GM23338 (cell line): Measurements from ENCODE around the gene SHKBP1. TPM values are rescaled to one million over a fixed set of nuclear protein-coding genes. Genes with fewer than 3 reads are reported as not detected.

Experiments used
- ATAC-seq: fragments of 200-7000 bp; cut with Tn5 transposase; 3 replicates; pipeline ENCODE4 v1.9.1; 2020
- DNase-seq: peaks from one replicate; pipeline ENCODE4 v3.0.0-alpha.2; 2015; ENCODE audit warnings: low spot score
- H2AFZ ChIP-seq: fragments of 200-600 bp; sonication (generic); 2 replicates; pipeline ENCODE4 v1.8.0; 2016; ENCODE audit warnings: antibody characterized with exemption, mild to moderate bottlenecking, moderate library complexity
- H3F3A ChIP-seq: fragments of 200-600 bp; sonication (generic); replicated peaks from 2 replicates; pipeline ENCODE4 v1.8.0; 2017; ENCODE audit warnings: antibody characterized with exemption, mixed run types, low read depth
- H3K27ac ChIP-seq: fragments of 200-600 bp; sonication (generic); 2 replicates; pipeline ENCODE4 v1.6.1; 2016; ENCODE audit warnings: low read depth
- H3K27me3 ChIP-seq: fragments of 200-600 bp; sonication (generic); 2 replicates; pipeline ENCODE4 v1.8.0; 2016; ENCODE audit warnings: mild to moderate bottlenecking, mixed run types, moderate library complexity; ENCODE audit not compliant: insufficient read depth
- H3K36me3 ChIP-seq: fragments of 200-600 bp; sonication (generic); 2 replicates; pipeline ENCODE4 v1.8.0; 2016; ENCODE audit warnings: mild to moderate bottlenecking; ENCODE audit not compliant: insufficient read depth
- H3K4me1 ChIP-seq: fragments of 200-600 bp; sonication (generic); 2 replicates; pipeline ENCODE4 v1.8.0; 2016; ENCODE audit warnings: mild to moderate bottlenecking, moderate library complexity; ENCODE audit not compliant: insufficient read depth
- H3K4me2 ChIP-seq: fragments of 200-600 bp; sonication (generic); 2 replicates; pipeline ENCODE4 v1.7.1; 2017; ENCODE audit warnings: mixed run types
- H3K4me3 ChIP-seq: fragments of 200-600 bp; sonication (generic); 2 replicates; pipeline ENCODE4 v1.6.1; 2016; ENCODE audit warnings: mixed run types
- H3K79me2 ChIP-seq: fragments of 200-600 bp; sonication (generic); replicated peaks from 2 replicates; pipeline ENCODE4 v1.8.0; 2017; ENCODE audit warnings: mild to moderate bottlenecking; ENCODE audit not compliant: insufficient read depth
- H3K9me2 ChIP-seq: fragments of 200-600 bp; sonication (generic); 2 replicates; pipeline ENCODE4 v1.8.0; 2017; ENCODE audit not compliant: insufficient read depth
- H4K20me1 ChIP-seq: fragments of 200-600 bp; sonication (generic); replicated peaks from 2 replicates; pipeline ENCODE4 v1.8.0; 2017; ENCODE audit warnings: mild to moderate bottlenecking; ENCODE audit not compliant: insufficient read depth
- H3K27ac Mint-ChIP-seq: 2 replicates; pipeline ENCODE4 v1.8.0; 2020; ENCODE audit warnings: inconsistent platforms, mild to moderate bottlenecking, moderate library complexity, mixed read lengths
- H3K27me3 Mint-ChIP-seq: 3 replicates; pipeline ENCODE4 v1.8.0; 2022; ENCODE audit warnings: low read depth, mild to moderate bottlenecking, moderate library complexity, mixed read lengths, inconsistent platforms; ENCODE audit not compliant: insufficient read depth, poor library complexity
- H3K36me3 Mint-ChIP-seq: 3 replicates; pipeline ENCODE4 v1.8.0; 2021; ENCODE audit warnings: low read depth, mild to moderate bottlenecking, inconsistent platforms, moderate library complexity, mixed read lengths
- H3K4me1 Mint-ChIP-seq: 3 replicates; pipeline ENCODE4 v1.8.0; 2020; ENCODE audit warnings: mild to moderate bottlenecking, inconsistent platforms, mixed read lengths
- H3K4me3 Mint-ChIP-seq: 3 replicates; pipeline ENCODE4 v1.8.0; 2021; ENCODE audit warnings: moderate library complexity, mild to moderate bottlenecking, inconsistent platforms, mixed read lengths
- H3K9me3 Mint-ChIP-seq: 3 replicates; pipeline ENCODE4 v1.8.0; 2020; ENCODE audit warnings: moderate library complexity, mild to moderate bottlenecking, inconsistent platforms, mixed read lengths
- CREB1 ChIP-seq: fragments of 250-450 bp; sonication (Bioruptor Pico); IDR thresholded peaks from 2 replicates; pipeline ENCODE4 v1.5.0; 2020; ENCODE audit warnings: low read depth, mild to moderate bottlenecking, moderate library complexity
- CTCF ChIP-seq, 2 experiments: fragments of 200-600 bp in 1 of 2; sonication (generic) in 1 of 2; conservative IDR thresholded peaks; 2 replicates each; pipeline versions ENCODE4 v1.5.1 to v1.6.1; 2016 to 2017; ENCODE audit warnings: antibody characterized with exemption in 2 of 2, low read depth in 2 of 2, mild to moderate bottlenecking in 2 of 2, moderate library complexity in 1 of 2
- EZH2 ChIP-seq: fragments of 200-600 bp; sonication (generic); IDR thresholded peaks from one replicate; pipeline ENCODE4 v1.8.0; 2017; ENCODE audit warnings: antibody characterized with exemption, mild to moderate bottlenecking, low read depth; ENCODE audit not compliant: unreplicated experiment
- JUNB ChIP-seq: IDR thresholded peaks from one replicate; pipeline ENCODE4 v1.6.1; 2016; ENCODE audit warnings: antibody characterized with exemption; ENCODE audit not compliant: unreplicated experiment
- POLR2AphosphoS5 ChIP-seq: IDR thresholded peaks from 2 replicates; pipeline ENCODE4 v1.6.1; 2016; ENCODE audit warnings: antibody characterized with exemption, low read depth
- ZNF114 ChIP-seq: fragments of 250-450 bp; sonication (Bioruptor Pico); IDR thresholded peaks from 2 replicates; pipeline ENCODE4 v1.5.0; 2020; ENCODE audit warnings: mild to moderate bottlenecking, moderate library complexity
- polyA plus RNA-seq: library from polyadenylated mRNA; unstranded; fragments of >200 nt; fragmentation: Nextera tagmentation; extraction: Ambion mirVana; gene quantifications from 2 replicates; pipeline ENCODE4 v1.2.1, GENCODE V29; 2016
- total RNA-seq: library from RNA; depleted of rRNA; stranded (reverse); fragments of >200 nt; shearing (Covaris generic); gene quantifications from 2 replicates; pipeline ENCODE4 v1.2.3, GENCODE V29; 2014
- TF ChIP-seq, protein P1 (sequence below): IDR thresholded peaks from one replicate; pipeline ENCODE4 v1.6.1; 2018; ENCODE audit warnings: antibody characterized with exemption; ENCODE audit not compliant: unreplicated experiment

Gene SHKBP1
- total and polyA plus RNA-seq, 2 experiments from 2014 or later, result 63.2 to 69.8 TPM

- Histone ChIP-seq H3K4me1 (peaks cover 30% of the 10 kb centered on the region), H3K4me2 (peak overlapping the region; percentile 93), H3K4me3 (peak overlapping the region; percentile 66), H2AFZ (no peak overlapping the region), H3K36me3 (no peaks in the 10 kb centered on the region), H3K27me3 (peaks cover 77% of the 10 kb centered on the region), H4K20me1 (no peaks in the 10 kb centered on the region; the same call in 1 of the 2 replicates), H3K79me2 (no peaks in the 10 kb centered on the region), H3K9me2 (0 out of 2 replicates have a peak, but pooled peaks cover 3% of the 10 kb centered on the region), H3F3A (peaks cover 24% of the 10 kb centered on the region), H3K27ac (no peak overlapping the region)
- Mint-ChIP-seq H3K4me3 (peak overlapping the region; percentile 74), H3K36me3 (peaks cover 2% of the 10 kb centered on the region; the same call in 1 of the 3 replicates), H3K4me1 (peaks cover 55% of the 10 kb centered on the region), H3K27me3 (peaks cover 80% of the 10 kb centered on the region), H3K27ac (no peak overlapping the region), H3K9me3 (peaks cover 5% of the 10 kb centered on the region; the same call in 2 of the 3 replicates)
- ATAC-seq (peak; percentile 6), DNase-seq (peak; percentile 75)
- no peak for TF ChIP-seq JUNB
- 0 out of 2 replicates have a peak, but pooled peaks have one; percentile 17 for TF ChIP-seq POLR2AphosphoS5
- TF ChIP-seq CTCF (conservative IDR thresholded peaks at IDR 0.05; ENCODE audit: low read depth in 2 of 2), result peak in 1 of 2 experiments; percentile 49; a peak in 2 of 4 replicates
- no peak for TF ChIP-seq ZNF114
Observed at GRCh38 chr19:40605216-40605971, 28.7 kb downstream of the SHKBP1 start.

- Histone ChIP-seq H2AFZ (no peak overlapping the region), H3K36me3 (no peaks in the 10 kb centered on the region), H3K4me1 (peaks cover 21% of the 10 kb centered on the region), H4K20me1 (no peaks in the 10 kb centered on the region; the same call in 1 of the 2 replicates), H3K4me3 (no peak overlapping the region), H3K79me2 (no peaks in the 10 kb centered on the region), H3K27me3 (peaks cover 78% of the 10 kb centered on the region), H3F3A (peaks cover 29% of the 10 kb centered on the region), H3K9me2 (0 out of 2 replicates have a peak, but pooled peaks cover 3% of the 10 kb centered on the region), H3K27ac (no peak overlapping the region), H3K4me2 (no peak overlapping the region)
- H3K27ac Mint-ChIP-seq, result no peak overlapping the region
- no peak for ATAC-seq
- TF ChIP-seq CREB1 (CRISPR knock-in tag) (no peak), EZH2 (no peak)
- TF ChIP-seq, protein P1, sequence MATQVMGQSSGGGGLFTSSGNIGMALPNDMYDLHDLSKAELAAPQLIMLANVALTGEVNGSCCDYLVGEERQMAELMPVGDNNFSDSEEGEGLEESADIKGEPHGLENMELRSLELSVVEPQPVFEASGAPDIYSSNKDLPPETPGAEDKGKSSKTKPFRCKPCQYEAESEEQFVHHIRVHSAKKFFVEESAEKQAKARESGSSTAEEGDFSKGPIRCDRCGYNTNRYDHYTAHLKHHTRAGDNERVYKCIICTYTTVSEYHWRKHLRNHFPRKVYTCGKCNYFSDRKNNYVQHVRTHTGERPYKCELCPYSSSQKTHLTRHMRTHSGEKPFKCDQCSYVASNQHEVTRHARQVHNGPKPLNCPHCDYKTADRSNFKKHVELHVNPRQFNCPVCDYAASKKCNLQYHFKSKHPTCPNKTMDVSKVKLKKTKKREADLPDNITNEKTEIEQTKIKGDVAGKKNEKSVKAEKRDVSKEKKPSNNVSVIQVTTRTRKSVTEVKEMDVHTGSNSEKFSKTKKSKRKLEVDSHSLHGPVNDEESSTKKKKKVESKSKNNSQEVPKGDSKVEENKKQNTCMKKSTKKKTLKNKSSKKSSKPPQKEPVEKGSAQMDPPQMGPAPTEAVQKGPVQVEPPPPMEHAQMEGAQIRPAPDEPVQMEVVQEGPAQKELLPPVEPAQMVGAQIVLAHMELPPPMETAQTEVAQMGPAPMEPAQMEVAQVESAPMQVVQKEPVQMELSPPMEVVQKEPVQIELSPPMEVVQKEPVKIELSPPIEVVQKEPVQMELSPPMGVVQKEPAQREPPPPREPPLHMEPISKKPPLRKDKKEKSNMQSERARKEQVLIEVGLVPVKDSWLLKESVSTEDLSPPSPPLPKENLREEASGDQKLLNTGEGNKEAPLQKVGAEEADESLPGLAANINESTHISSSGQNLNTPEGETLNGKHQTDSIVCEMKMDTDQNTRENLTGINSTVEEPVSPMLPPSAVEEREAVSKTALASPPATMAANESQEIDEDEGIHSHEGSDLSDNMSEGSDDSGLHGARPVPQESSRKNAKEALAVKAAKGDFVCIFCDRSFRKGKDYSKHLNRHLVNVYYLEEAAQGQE, result no peak
- peaks cover 51% of the 10 kb centered on the region for H3K4me1 Mint-ChIP-seq
- H3K9me3 Mint-ChIP-seq, result peaks cover 5% of the 10 kb centered on the region
- H3K36me3 Mint-ChIP-seq, result peaks cover 7% of the 10 kb centered on the region; the same call in 1 of the 3 replicates
- peak; percentile 67 for DNase-seq
- H3K4me3 Mint-ChIP-seq, result peak overlapping the region; percentile 74; the same call in 2 of the 3 replicates
- H3K27me3 Mint-ChIP-seq, result peaks cover 85% of the 10 kb centered on the region
Observed at GRCh38 chr19:40607311-40608239, 30.9 kb downstream of the SHKBP1 start.
